ENCODE measurements around the gene ZRANB1. TPM values are rescaled to one million over a fixed set of nuclear protein-coding genes. Genes with fewer than 3 reads are reported as not detected.

ZRANB1 gene
- total RNA-seq, 1 donor from 2014 or later: 17.7 TPM

DNA sequence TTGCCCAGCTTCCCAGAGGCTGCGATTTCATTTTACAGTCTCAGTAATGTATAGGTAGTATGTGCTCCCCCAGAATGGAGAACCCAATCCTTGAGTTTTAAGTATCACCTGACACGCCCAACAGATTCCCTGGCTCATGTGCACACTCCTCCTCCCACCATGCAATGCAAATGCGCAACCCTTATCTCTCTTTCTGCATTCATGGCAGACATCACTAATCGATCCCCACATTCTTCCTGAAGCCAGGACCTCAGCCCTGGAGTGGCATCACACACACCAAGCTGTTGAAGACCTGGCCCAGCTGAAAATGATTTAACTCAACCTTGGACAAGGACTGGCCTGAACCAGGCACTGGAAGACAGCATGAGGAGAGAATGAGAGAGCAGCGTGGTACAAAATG, 68.4 kb downstream of the ZRANB1 start:
- DNase-seq: no peak
- CTCF ChIA-PET: no interaction called here
- Mint-ChIP-seq H3K36me3 (ENCODE audit: low read depth) (no peaks in the 10 kb centered on the region), H3K27me3 (peaks cover 5% of the 10 kb centered on the region), H3K27ac (no peak overlapping the region), H3K9me3 (no peaks in the 10 kb centered on the region), H3K4me1 (no peaks in the 10 kb centered on the region), H3K4me3 (no peak overlapping the region)
- intact Hi-C loops (cut with micrococcal nuclease): no loop called here
- TF ChIP-seq CTCF (IDR thresholded peaks at IDR 0.05): no peak
- ATAC-seq (ENCODE audit: low read depth): no peak
- POLR2A ChIA-PET: no interaction called here

DNA sequence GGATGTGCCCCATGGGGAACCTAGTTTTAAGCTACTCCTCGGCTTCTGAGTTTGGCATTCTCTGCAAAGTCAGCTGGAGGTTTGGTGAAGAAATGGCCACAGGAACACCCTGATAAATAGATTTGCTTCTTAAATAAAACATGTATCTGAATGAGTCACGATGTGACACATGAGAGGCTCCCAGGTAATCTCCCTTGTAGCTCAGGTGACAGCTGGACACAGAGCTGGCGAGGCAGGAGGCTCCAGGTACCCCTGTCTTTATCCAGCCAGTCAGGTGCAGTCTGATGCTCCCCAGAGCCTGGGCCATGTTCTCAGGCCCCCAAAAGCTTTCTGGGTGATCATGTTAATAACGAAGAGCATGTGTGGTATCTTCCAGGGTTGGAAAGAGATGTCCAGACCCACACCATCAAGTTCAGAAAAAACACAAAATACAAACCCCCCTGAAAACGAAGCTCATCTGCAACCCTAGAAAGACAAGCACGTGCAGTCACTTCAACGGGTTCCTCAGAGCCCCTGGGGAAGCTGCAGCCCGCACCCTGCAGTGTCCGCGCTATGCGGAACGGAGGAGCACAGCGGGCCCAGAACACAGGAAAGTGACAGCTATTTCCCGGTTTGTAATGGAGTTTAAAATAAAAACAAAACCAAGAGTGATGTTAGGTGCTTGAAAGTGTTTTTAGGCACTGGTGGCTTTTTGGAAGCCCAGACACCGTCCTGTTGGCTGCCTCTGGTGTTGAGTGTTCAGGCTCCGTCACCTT, 69.4 kb downstream of the ZRANB1 start:
- TF ChIP-seq CTCF (IDR thresholded peaks at IDR 0.05): no peak
- Mint-ChIP-seq H3K36me3 (ENCODE audit: low read depth) (no peaks in the 10 kb centered on the region), H3K9me3 (no peaks in the 10 kb centered on the region), H3K4me3 (no peak overlapping the region), H3K27ac (no peak overlapping the region), H3K4me1 (no peaks in the 10 kb centered on the region), H3K27me3 (peaks cover 5% of the 10 kb centered on the region)
- POLR2A ChIA-PET: no interaction called here
- CTCF ChIA-PET: no interaction called here
- intact Hi-C loops (cut with micrococcal nuclease): no loop called here
- DNase-seq (no peak), ATAC-seq (ENCODE audit: low read depth) (no peak)

DNA sequence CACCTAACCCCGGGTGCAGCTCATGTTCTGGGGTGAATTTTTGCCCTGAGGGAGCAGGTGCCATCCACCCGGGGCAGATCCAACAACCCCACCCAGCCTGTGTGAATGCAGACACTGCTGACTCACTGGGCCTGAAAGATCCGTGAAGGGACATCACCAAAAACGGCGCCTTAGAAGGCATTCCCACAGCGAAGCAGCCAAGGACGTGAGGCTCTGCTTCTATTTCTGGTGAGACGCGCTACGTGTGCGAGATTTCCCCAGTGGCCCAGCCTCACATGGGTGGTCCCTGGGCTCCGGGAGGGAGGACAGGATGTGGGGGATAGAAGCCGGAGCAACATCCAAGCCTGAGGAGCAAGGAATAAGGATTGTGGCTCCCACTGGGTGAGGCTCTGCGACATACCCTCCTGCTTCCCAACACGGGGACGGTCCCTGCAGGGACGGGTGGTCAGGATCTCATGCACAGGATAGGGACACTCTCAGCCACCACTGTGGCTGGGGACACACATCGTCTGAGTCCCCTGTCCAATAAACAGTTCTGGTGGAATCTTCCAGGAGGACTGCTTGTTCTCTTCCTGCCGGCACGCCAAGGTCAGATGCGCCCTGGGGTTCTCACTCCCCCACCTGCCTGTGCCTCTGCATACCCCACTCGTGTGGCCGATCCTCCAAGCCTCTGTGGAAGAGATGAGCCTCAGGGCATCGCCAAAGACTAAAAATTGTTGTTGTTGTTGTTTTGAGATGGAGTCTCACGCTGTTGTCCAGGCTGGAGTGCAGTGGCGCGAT, 70.2 kb downstream of the ZRANB1 start:
- H3K36me3 Mint-ChIP-seq (ENCODE audit: low read depth): no peaks in the 10 kb centered on the region
- ChIA-PET CTCF (no interaction called here), POLR2A (no interaction called here)
- peaks cover 11% of the 10 kb centered on the region for H3K27me3 Mint-ChIP-seq
- no peak overlapping the region for H3K4me3 Mint-ChIP-seq
- no peaks in the 10 kb centered on the region for H3K4me1 Mint-ChIP-seq
- intact Hi-C loops (cut with micrococcal nuclease): no loop called here
- no peaks in the 10 kb centered on the region for H3K9me3 Mint-ChIP-seq
- DNase-seq (no peak), ATAC-seq (ENCODE audit: low read depth) (no peak)
- no peak for TF ChIP-seq CTCF (IDR thresholded peaks at IDR 0.05)
- no peak overlapping the region for H3K27ac Mint-ChIP-seq

- Mint-ChIP-seq H3K4me1 (no peaks in the 10 kb centered on the region), H3K9me3 (no peaks in the 10 kb centered on the region), H3K36me3 (ENCODE audit: low read depth) (no peaks in the 10 kb centered on the region), H3K4me3 (no peak overlapping the region), H3K27ac (no peak overlapping the region), H3K27me3 (peaks cover 12% of the 10 kb centered on the region)
- DNase-seq (no peak), ATAC-seq (ENCODE audit: low read depth) (no peak)
- CTCF ChIA-PET: no interaction called here
- POLR2A ChIA-PET: no interaction called here
- TF ChIP-seq CTCF (IDR thresholded peaks at IDR 0.05): no peak
- intact Hi-C loops (cut with micrococcal nuclease): no loop called here
These were observed 71.1 kb downstream of the ZRANB1 start for GRCh38 chr10:125012851-125013528.

DNA sequence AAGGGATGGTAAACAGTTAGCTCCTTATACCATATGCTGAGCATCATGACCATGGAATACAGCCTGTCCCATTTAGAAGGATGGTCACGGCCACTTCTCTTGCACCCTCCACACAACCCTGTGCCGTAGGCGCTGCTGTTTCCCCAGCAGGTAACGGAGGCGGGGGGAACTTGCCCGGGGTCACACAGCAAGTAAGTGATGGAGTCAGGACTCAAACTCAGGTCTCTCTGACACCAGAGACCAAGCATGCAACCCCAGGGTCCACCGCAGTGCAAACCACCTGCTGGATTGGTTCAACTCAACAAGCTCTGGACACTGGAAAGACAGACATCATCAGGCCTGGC, 71.6 kb downstream of the ZRANB1 start:
- Mint-ChIP-seq H3K4me3 (no peak overlapping the region), H3K27ac (no peak overlapping the region), H3K27me3 (peaks cover 13% of the 10 kb centered on the region), H3K4me1 (no peaks in the 10 kb centered on the region), H3K36me3 (ENCODE audit: low read depth) (no peaks in the 10 kb centered on the region), H3K9me3 (no peaks in the 10 kb centered on the region)
- TF ChIP-seq CTCF (IDR thresholded peaks at IDR 0.05): no peak
- ChIA-PET POLR2A (no interaction called here), CTCF (no interaction called here)
- intact Hi-C loops (cut with micrococcal nuclease): no loop called here
- ATAC-seq (ENCODE audit: low read depth) (no peak), DNase-seq (no peak)
